Pancreas (tissue), 10 donors: ENCODE measurements around the gene BCAR3. TPM values are rescaled to one million over a fixed set of nuclear protein-coding genes. Genes with fewer than 3 reads are reported as not detected.

Experiments used
- ATAC-seq, 4 donors: fragments of 200-7000 bp; cut with Tn5 transposase; one replicate each; pipeline versions ENCODE4 v1.8.0 to v1.9.1; 2020; ENCODE audit warnings: mild to moderate bottlenecking in 4 of 4, moderate library complexity in 4 of 4
- DNase-seq, 6 donors: peaks; one replicate each; pipeline ENCODE4 v3.0.0-alpha.2; 2020
- FAIRE-seq: peaks from 2 replicates; lab custom pipeline; 2012; peaks lifted over from hg19 to GRCh38; lab: Jason Lieb, UNC
- H3K27ac ChIP-seq, 4 donors: fragments of 200-600 bp; sonication (generic); 1 replicate in 3 of 4; 2 replicates in 1 of 4; pipeline versions ENCODE4 v1.5.0 to v1.8.0; 2020
- H3K27me3 ChIP-seq, 4 donors: fragments of 200-600 bp; one replicate each; pipeline ENCODE4 v1.8.0; 2021
- H3K36me3 ChIP-seq, 3 donors: fragments of 200-600 bp; sonication (generic) in 1 of 3; one replicate each; pipeline versions ENCODE4 v1.5.0 to v1.8.0; 2020 to 2021
- H3K4me1 ChIP-seq, 3 donors: fragments of 200-600 bp; one replicate each; pipeline ENCODE4 v1.8.0; 2021
- H3K4me3 ChIP-seq, 4 donors: fragments of 200-600 bp; sonication (generic) in 2 of 4; one replicate each; pipeline versions ENCODE4 v1.5.0 to v1.8.0; 2020 to 2021
- H3K9me3 ChIP-seq, 4 donors: fragments of 200-600 bp; one replicate each; pipeline ENCODE4 v1.8.0; 2021
- CTCF ChIP-seq, 4 donors: fragments of 200-600 bp; sonication (generic) in 3 of 4; IDR thresholded peaks; one replicate each; pipeline versions ENCODE4 v1.5.0 to v1.8.0; 2021; ENCODE audit warnings: antibody characterized with exemption in 4 of 4
- WGBS, 2 donors: extraction: QIAGEN DNeasy Blood & Tissue Kit; methylation state at CpG; one replicate each; pipeline ENCODE4 v1.1.7; 2013; 5-methylcytosine and 5-hydroxymethylcytosine counted together
- intact Hi-C, 3 donors: fragments of 100-400 bp; cut with DNase I; formaldehyde crosslinking; loops; one replicate each; pipeline versions ENCODE4 v1.11.1 to v1.14.2; 2022
- polyA plus RNA-seq, 2 donors: library from polyadenylated mRNA; stranded (reverse); fragments of 200-250 nt; gene quantifications; one replicate each; pipeline ENCODE4 v1.2.3, GENCODE V29; 2013
- total RNA-seq, 6 donors: library from RNA; stranded (reverse); fragmentation: NEBNext Ultra II Directional in 4 of 6; extraction: Animal tissue kit (Norgen Biotek cat#: 25700) in 4 of 6; gene quantifications; one replicate each; pipeline versions ENCODE4 v1.2.1 to v1.2.4, GENCODE V29; 2021 to 2023
- donor health status: healthy with polysubstance abuse.
- donor health status: DM: no; HTN: no; CAD: no; lungs with moderate emphysema.
- donor health status: DM: no; HTN: no; CAD: no.
- donor health status: control.
- donor health status: control.
- donor health status: Bipolar disorder and iron deficiency.
- donor health status: DM: yes; HTN: yes; CAD: no.
- donor health status: DM: no; HTN: no; CAD: no.
- donor health status: DM: no; HTN: no; CAD: no.
- donor health status: DM: yes; HTN: yes; CAD: no.

BCAR3 gene
- total and polyA plus RNA-seq, 8 donors: 2.4 to 8.2 (median 4.9) TPM

- Histone ChIP-seq H3K27me3 (no peaks in the 10 kb centered on the region), H3K27ac (no peak overlapping the region), H3K36me3 (no peaks in the 10 kb centered on the region), H3K4me3 (no peak overlapping the region), H3K4me1 (no peaks in the 10 kb centered on the region), H3K9me3 (no peaks in the 10 kb centered on the region)
- TF ChIP-seq CTCF (IDR thresholded peaks at IDR 0.05): no peak
- no peak for DNase-seq
- no peak for ATAC-seq
- intact Hi-C loops: no loop called here
- FAIRE-seq: no peak
- 92 to 96% methylated on average over 4 of the region's 4 CpGs for WGBS, 2 donors
Observed at GRCh38 chr1:93605812-93606512, 75.7 kb downstream of the BCAR3 start.

DNA sequence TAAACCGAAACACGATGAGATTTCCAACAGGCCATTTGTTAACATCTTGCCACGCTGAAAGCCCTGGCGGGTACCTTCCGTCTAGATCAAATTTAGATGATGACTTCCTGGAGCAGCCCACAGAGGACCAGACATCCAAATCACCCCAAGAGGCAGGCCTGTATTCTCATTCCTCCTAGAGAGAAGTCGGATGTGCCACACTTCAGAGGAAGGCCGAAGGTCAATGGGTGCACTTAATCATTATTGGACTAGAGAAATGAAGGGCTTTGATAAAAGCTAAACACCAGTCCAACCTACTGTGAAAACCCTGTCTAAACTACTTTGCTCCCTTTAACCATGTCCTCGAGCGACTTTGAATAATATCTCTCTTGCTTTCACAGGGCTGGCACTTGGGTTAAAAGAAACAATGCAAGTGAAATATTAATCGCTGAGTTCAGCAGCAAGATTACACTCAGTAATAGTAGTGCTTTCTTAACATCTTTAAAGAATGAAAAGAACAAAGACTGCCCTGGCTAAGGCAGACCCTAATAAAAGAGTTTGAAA, 76.5 kb downstream of the BCAR3 start:
- intact Hi-C loops: no loop called here
- ATAC-seq: no peak

GRCh38 chr1:93604411-93604810, 77.2 kb downstream of the BCAR3 start:
- no peaks in the 10 kb centered on the region for H3K9me3 ChIP-seq
- no peak for TF ChIP-seq CTCF (IDR thresholded peaks at IDR 0.05)
- no peak overlapping the region for H3K27ac ChIP-seq
- no peaks in the 10 kb centered on the region for H3K27me3 ChIP-seq
- intact Hi-C loops: no loop called here
- no peak for FAIRE-seq
- peaks cover 0 to 4% (median 0%) of the 10 kb centered on the region in 3 donors for H3K4me1 ChIP-seq
- no peaks in the 10 kb centered on the region for H3K36me3 ChIP-seq
- no peak for DNase-seq
- H3K4me3 ChIP-seq: no peak overlapping the region
- WGBS, 2 donors: 74 to 76% methylated on average over 1 of the region's 1 CpG
- no peak for ATAC-seq

More for the DNA sequence above, 76.5 kb downstream of the BCAR3 start:
- 59 to 63% methylated on average over 10 of the region's 10 CpGs for whole genome bisulfite sequencing, 2 donors
- Histone ChIP-seq H3K27ac (no peak overlapping the region), H3K36me3 (no peaks in the 10 kb centered on the region), H3K27me3 (no peaks in the 10 kb centered on the region), H3K4me1 (peaks cover 0 to 4% (median 0%) of the 10 kb centered on the region in 3 donors), H3K9me3 (no peaks in the 10 kb centered on the region), H3K4me3 (no peak overlapping the region)
- TF ChIP-seq CTCF (IDR thresholded peaks at IDR 0.05): no peak
- DNase-seq (no peak), FAIRE-seq (no peak)

DNA sequence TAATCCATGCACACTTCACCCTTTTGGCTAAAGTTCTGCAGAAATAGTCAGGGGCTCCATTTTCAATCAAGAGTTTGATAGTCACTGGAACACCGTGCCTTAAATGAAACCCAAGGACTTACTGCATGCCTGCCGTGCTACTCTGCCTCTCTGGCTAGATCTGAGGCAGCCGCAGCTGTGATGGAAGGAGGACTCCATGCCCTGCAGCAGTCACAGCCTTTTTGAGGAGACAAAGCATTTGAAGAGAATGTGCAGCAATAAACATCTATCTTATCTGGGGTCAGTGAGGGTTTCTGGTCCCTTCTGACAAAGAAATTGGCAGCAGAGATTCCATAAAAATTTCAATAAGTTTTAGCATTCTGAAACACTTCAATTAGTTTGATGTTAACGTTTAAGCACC, 78.0 kb downstream of the BCAR3 start:
- DNase-seq (no peak), FAIRE-seq (no peak), ATAC-seq (no peak)
- Histone ChIP-seq H3K36me3 (no peaks in the 10 kb centered on the region), H3K9me3 (no peaks in the 10 kb centered on the region), H3K27ac (no peak overlapping the region), H3K27me3 (no peaks in the 10 kb centered on the region), H3K4me3 (no peak overlapping the region), H3K4me1 (peaks cover 0 to 4% (median 0%) of the 10 kb centered on the region in 3 donors)
- WGBS, 2 donors: 88% methylated on average over 4 of the region's 4 CpGs
- no peak for TF ChIP-seq CTCF (IDR thresholded peaks at IDR 0.05)
- intact Hi-C loops: no loop called here

DNA sequence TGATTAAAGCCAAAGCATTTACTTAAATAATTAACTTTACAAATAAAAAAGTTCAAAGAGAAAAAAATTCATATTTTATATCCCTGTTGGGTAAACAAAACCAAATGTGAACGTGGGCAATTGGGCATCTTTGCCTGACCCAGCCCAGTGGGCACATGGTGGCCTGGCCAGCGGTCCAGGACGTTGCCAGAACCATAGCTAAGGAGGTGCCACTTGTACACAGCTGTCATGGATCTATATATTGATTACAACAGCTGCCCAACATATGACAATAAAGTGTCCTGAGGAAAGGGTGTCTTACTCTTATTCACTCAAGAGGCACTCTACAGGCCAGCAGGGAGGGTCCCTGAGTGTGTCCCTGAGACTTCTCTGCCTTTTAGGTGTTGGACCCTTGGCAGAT, 78.5 kb downstream of the BCAR3 start:
- 79 to 89% methylated on average over 3 of the region's 3 CpGs for WGBS, 2 donors
- no peak overlapping the region for H3K4me3 ChIP-seq
- ATAC-seq (no peak), DNase-seq (no peak), FAIRE-seq (no peak)
- no peaks in the 10 kb centered on the region for H3K36me3 ChIP-seq
- no peaks in the 10 kb centered on the region for H3K9me3 ChIP-seq
- TF ChIP-seq CTCF (IDR thresholded peaks at IDR 0.05): no peak
- no peak overlapping the region for H3K27ac ChIP-seq
- H3K4me1 ChIP-seq: peaks cover 0 to 4% (median 0%) of the 10 kb centered on the region in 3 donors
- H3K27me3 ChIP-seq: no peaks in the 10 kb centered on the region
- intact Hi-C loops: no loop called here
